ENCODE data around the gene STARD9. TPM values are rescaled to one million over a fixed set of nuclear protein-coding genes. Genes with fewer than 3 reads are reported as not detected.
A peak's percentile ranks its signal among the peaks of the same experiment; 100 is the strongest.

The STARD9 gene
- total and polyA plus RNA-seq, 8 donors: 9.4 to 22.6 (median 18.8) TPM

DNA sequence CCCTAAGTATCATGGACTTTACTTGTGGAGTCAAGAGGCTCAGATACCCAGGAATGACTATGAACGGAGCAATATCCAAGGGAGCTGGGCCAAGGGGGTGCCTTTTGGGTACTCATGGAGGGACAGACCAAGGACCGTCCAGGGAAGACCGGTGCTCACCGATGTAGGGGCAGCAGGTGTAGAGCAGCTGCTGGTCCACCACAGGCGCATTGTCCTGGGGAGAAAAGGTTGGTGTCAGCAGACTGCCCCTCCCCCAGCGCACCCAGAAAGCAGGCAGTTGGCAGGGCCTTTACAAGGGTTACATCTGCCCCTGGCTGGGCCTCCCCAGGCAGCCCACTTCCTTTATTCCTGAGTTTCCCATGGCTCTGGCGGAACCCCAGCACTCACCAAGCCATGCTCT lies 154.0 kb downstream of the STARD9 start:
- Histone ChIP-seq H3K4me3 (no peak overlapping the region), H3K27ac (no peak overlapping the region), H3K4me1 (peaks cover 0 to 3% of the 10 kb centered on the region in 2 donors), H3K27me3 (no peaks in the 10 kb centered on the region), H3K36me3 (peaks cover 0 to 100% of the 10 kb centered on the region in 2 donors), H3K9me3 (no peaks in the 10 kb centered on the region)
- DNase-seq (peak in 1 of 4 donors; percentile 54), ATAC-seq (no peak)
- intact Hi-C loops (cut with DNase I): no loop called here
- TF ChIP-seq, protein P1, sequence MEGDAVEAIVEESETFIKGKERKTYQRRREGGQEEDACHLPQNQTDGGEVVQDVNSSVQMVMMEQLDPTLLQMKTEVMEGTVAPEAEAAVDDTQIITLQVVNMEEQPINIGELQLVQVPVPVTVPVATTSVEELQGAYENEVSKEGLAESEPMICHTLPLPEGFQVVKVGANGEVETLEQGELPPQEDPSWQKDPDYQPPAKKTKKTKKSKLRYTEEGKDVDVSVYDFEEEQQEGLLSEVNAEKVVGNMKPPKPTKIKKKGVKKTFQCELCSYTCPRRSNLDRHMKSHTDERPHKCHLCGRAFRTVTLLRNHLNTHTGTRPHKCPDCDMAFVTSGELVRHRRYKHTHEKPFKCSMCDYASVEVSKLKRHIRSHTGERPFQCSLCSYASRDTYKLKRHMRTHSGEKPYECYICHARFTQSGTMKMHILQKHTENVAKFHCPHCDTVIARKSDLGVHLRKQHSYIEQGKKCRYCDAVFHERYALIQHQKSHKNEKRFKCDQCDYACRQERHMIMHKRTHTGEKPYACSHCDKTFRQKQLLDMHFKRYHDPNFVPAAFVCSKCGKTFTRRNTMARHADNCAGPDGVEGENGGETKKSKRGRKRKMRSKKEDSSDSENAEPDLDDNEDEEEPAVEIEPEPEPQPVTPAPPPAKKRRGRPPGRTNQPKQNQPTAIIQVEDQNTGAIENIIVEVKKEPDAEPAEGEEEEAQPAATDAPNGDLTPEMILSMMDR (IDR thresholded peaks at IDR 0.05): no peak

DNA sequence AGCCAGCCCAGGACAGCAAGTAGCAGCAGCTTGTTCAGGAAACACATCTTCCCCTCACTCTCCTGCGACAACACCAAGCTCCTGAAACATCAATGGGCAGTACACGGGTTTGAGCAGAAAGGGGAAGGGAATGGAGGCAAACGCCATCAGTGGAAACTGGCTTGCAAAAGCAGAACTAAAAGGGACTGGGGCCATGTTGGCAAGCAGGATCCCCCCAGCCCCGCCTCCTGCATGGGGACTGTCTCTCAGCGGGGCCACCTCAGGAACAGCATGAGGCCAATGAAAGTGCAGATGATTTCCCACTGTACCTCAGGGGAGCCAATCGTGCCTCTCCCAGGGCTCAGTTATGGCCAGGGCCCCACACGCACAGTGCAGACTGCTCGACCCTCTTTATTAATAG lies 154.7 kb downstream of the STARD9 start:
- intact Hi-C loops (cut with DNase I): no loop called here

DNA sequence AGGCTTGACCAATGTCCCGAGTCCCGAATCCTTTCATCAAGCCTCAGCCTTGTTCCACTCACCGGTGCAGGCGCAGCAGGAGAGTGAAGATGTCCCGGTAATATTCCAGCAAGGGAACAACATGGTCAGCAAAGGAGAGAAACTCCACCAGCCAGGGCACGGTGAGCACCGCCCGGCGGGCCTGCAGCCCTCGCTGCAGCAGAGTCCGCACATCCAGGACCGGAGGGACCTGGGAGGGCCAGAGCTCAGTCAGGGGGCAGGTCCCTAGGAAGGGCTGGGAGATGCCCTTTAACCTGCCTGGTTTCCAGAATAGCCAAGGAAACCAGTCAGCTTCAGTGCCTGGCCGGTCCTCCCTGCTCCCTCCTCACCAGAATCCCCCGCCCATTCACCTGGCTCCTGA lies 155.1 kb downstream of the STARD9 start:
- Histone ChIP-seq H3K4me1 (peaks cover 3 to 7% of the 10 kb centered on the region in 2 donors), H3K27me3 (no peaks in the 10 kb centered on the region), H3K36me3 (peaks cover 0 to 89% of the 10 kb centered on the region in 2 donors), H3K27ac (no peak overlapping the region), H3K9me3 (no peaks in the 10 kb centered on the region), H3K4me3 (no peak overlapping the region)
- intact Hi-C loops (cut with DNase I): no loop called here
- TF ChIP-seq, protein P1 (IDR thresholded peaks at IDR 0.05): no peak
- DNase-seq (peak in 1 of 4 donors; percentile 55), ATAC-seq (no peak)

More for the DNA sequence above, 154.7 kb downstream of the STARD9 start:
- H3K4me3 ChIP-seq: no peak overlapping the region
- peaks cover 3% of the 10 kb centered on the region in 2 donors for H3K4me1 ChIP-seq
- no peaks in the 10 kb centered on the region for H3K9me3 ChIP-seq
- H3K27me3 ChIP-seq: no peaks in the 10 kb centered on the region
- TF ChIP-seq, protein P1 (IDR thresholded peaks at IDR 0.05): no peak
- DNase-seq (peak in 1 of 4 donors; percentile 47), ATAC-seq (no peak)
- H3K27ac ChIP-seq: no peak overlapping the region
- peaks cover 0 to 93% of the 10 kb centered on the region in 2 donors for H3K36me3 ChIP-seq

DNA sequence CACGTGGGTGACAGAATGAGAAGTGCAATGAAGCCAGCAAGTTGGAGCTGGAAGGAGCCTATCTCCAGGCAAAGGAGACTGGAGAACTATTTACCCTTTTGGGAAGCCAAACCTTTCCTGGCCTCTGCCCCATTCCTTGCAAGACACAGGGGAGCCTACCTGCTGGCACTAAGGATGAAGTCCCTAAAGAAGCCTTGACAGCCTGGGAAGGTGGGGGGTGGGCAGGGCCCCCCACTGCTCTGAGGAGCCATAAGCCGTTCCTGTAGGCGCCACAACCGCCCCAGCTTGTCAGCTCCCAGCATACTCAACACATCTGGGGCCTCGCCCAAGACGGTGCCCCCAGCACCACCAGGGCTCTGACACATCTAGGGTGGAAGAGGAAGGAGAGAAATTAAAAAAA lies 156.1 kb downstream of the STARD9 start:
- no peaks in the 10 kb centered on the region for H3K9me3 ChIP-seq
- peak in 1 of 4 donors; percentile 43 for DNase-seq
- H3K27me3 ChIP-seq: no peaks in the 10 kb centered on the region
- intact Hi-C loops (cut with DNase I): no loop called here
- peaks cover 9 to 16% of the 10 kb centered on the region in 2 donors for H3K4me1 ChIP-seq
- H3K36me3 ChIP-seq: peaks cover 0 to 79% of the 10 kb centered on the region in 2 donors
- no peak overlapping the region for H3K4me3 ChIP-seq
- no peak overlapping the region for H3K27ac ChIP-seq
- no peak for ATAC-seq
- TF ChIP-seq, protein P1 (IDR thresholded peaks at IDR 0.05): no peak

DNA sequence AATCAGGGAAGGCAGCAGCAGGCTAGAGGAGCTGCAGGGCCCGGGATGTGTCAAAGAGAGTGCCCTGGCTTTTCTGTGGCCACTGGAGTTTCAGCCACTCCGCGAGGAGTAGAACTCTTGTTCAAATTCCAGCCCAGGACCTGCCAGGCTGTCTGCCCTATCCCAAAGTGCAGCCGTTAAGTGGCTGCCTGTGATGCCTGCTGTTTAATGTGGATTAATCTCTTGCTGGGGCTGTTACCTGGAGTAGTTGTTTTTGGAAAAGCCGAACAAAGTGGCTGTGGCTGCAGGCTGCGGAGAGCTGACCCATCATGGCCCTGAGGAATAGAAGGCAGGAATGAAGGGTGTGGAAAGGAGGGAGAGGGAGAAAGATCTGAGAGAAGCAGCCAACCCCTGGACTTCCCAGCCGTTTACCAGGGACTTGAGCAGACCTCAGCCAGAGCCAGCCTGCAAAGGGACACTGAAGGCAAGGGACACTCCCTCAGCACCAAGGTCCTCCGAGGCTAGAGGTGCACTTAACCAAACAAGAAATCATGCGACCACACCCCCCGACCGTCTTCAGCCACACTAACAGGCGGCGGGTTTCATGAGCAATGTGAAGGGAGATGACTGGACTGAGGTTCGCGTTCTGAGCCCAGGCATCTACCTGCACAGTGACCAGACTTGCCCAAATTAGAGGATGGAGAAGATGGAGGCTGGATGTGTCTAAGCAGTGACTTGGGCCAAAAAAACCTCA lies 156.9 kb downstream of the STARD9 start:
- TF ChIP-seq, protein P1 (IDR thresholded peaks at IDR 0.05): no peak
- intact Hi-C loops (cut with DNase I): no loop called here
- Histone ChIP-seq H3K27me3 (no peaks in the 10 kb centered on the region), H3K4me1 (peaks cover 9 to 18% of the 10 kb centered on the region in 2 donors), H3K4me3 (no peak overlapping the region), H3K36me3 (peaks cover 0 to 71% of the 10 kb centered on the region in 2 donors), H3K27ac (no peak overlapping the region), H3K9me3 (no peaks in the 10 kb centered on the region)
- ATAC-seq (no peak), DNase-seq (peak in 1 of 4 donors; percentile 35)

All from left lung (tissue), 10 donors.